KOPT-K1 (cell line): Measurements from ENCODE around the gene NBPF9.
"Not testable (repeated sequence)": the region's sequence is repeated elsewhere in the genome, so short reads cannot be mapped to it uniquely, and the experiment has no call there.

ENCODE experiments used
- H3K27ac ChIP-seq: fragments of 200-600 bp; sonication (generic); 2 replicates; pipeline ENCODE4 v1.5.1; 2016; ENCODE audit warnings: antibody characterized with exemption, mild to moderate bottlenecking, low read depth, low read length; ENCODE audit not compliant: poor library complexity, severe bottlenecking
- H3K36me3 ChIP-seq: fragments of 200-600 bp; sonication (generic); 2 replicates; pipeline ENCODE4 v1.5.1; 2017; ENCODE audit warnings: antibody characterized with exemption, mild to moderate bottlenecking, low read length, moderate library complexity; ENCODE audit not compliant: insufficient read depth
- H3K9me3 ChIP-seq: fragments of 200-600 bp; sonication (generic); 2 replicates; pipeline ENCODE4 v1.5.1; 2017; ENCODE audit warnings: antibody characterized with exemption, low read length, mild to moderate bottlenecking; ENCODE audit not compliant: insufficient read depth, poor library complexity, severe bottlenecking

The NBPF9 gene

DNA sequence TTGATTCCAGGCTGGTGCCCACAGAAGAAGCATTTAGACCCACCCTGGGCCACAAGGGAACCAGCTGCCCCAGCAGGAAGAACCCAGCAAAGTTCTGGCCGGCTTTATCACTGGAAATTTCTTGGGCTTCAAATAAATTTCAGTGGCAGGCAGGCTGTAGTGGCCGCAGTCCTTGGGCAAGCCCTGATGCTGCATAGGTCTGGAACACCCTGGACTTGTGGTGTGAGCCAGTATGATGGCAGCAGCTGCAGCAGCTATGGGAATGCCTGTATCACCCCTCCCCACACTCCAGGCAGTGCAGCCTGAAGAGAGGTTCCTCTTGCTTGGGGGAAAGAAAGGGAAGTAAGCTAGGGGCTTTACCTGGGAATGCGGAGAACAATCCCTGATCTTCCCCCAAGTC is 69.4 kb downstream of the NBPF9 start:
- not testable (repeated sequence) for H3K27ac ChIP-seq, H3K9me3 ChIP-seq, H3K36me3 ChIP-seq

DNA sequence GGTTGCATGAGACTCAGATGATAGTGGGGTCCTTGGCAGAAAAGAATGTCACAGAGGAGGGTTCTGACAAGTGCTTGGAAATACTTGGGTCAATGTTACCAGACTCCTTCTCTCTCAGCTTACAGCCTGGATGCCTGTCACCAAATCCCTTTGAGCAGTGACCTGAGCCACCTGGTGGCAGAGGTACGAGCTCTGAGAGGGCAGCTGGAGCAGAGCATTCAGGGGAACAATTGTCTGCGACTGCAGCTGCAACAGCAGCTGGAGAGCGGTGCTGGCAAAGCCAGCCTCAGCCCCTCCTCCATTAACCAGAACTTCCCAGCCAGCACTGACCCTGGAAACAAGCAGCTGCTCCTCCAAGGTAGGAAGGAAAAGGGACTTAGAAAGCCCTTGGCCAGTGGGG is 79.0 kb downstream of the NBPF9 start:
- H3K27ac ChIP-seq, H3K9me3 ChIP-seq, H3K36me3 ChIP-seq: not testable (repeated sequence)

DNA sequence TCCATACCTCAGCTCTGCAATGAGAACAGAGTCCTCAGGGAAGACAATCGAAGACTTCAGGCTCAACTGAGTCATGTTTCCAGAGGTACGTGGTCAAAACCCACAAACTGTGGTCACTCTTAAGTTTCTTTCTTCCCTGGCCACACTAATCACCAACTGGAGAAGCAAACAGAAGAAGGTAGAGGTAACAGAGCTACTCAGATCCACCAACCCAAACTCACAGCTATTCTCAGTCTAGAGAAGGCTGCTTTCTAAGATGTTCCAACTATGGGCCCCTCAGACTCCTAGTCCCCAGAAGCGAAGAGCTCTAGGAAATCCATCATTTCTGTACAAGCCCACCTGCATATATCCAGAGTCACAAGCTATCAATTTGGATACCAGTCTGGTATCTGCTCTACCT is 84.8 kb downstream of the NBPF9 start:
- not testable (repeated sequence) for H3K36me3 ChIP-seq, H3K9me3 ChIP-seq, H3K27ac ChIP-seq

DNA sequence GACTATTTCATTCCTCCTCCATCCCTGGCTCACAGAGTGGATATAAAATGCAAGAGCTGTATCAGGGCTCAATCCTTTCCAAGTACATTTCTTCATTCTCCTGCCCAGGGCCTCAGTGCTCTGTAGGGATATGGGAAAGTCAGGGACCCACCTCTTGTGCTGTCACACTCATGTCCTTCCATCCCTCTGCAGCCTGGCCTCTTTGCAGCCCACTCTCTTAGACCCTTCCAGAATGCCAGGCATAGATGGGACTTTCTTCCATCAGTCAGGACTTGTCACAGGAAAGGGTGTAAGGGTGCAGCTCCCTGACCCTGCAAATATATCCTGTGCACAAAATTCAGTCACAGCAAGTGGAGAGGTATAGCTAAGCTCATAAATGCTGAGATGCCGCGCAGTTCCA is 86.7 kb downstream of the NBPF9 start:
- not testable (repeated sequence) for H3K36me3 ChIP-seq, H3K9me3 ChIP-seq, H3K27ac ChIP-seq

DNA sequence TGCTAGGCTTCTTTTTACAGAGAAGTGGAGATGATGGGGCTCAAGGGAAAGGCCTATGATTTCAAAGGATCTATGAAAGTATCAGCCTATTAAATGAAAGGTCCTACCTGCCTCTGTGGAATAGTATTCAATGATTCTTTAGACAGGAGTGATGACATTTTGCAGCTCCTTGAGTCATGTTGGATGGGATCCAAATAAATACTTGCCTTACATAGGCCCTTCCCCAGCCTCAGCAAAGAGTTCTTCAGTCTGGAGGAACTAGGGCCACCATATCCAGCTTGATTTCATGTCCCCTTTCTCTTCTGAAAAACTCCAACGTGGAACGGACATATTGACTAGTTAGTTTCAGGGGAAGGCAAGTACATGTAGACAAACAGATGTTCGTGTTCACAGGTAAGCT is 87.8 kb downstream of the NBPF9 start:
- not testable (repeated sequence) for H3K27ac ChIP-seq, H3K9me3 ChIP-seq, H3K36me3 ChIP-seq

DNA sequence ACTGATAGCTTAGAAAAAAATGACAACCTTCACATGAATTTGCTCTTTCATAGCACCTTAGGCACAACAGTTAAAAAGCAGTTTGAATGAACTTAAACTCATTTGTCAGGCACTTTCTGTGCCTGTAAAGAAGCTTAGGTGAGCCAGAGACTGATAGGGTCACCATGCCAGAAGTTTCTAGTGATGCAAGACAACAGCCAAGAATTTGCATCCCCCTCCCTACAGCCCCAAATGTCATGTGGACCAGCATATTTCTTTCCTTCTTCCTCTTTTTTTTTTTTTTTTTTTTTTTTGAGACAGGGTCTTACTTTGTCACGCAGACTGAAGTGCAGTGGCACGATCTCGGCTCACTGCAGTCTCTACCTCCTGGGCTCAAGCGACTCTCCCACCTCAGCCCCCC is 89.8 kb downstream of the NBPF9 start:
- H3K27ac ChIP-seq, H3K9me3 ChIP-seq, H3K36me3 ChIP-seq: not testable (repeated sequence)

DNA sequence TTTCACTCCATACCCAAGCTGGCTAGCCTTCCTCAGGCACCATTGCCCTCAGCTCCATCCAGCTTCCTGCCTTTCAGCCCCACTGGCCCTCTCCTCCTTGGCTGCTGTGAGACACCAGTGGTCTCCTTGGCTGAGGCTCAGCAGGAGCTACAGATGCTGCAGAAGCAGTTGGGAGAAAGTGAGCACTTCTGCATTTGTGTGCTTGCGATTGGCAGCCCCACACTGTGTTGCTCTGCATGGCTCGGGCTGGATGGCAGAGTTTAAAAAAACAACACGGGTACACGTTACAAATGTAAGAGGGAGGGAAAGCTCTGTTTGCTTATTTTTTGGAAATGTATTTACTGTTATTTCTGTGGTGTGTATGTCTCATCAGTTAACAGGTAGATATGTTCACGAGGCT is 90.8 kb downstream of the NBPF9 start:
- H3K9me3 ChIP-seq, H3K36me3 ChIP-seq, H3K27ac ChIP-seq: not testable (repeated sequence)

DNA sequence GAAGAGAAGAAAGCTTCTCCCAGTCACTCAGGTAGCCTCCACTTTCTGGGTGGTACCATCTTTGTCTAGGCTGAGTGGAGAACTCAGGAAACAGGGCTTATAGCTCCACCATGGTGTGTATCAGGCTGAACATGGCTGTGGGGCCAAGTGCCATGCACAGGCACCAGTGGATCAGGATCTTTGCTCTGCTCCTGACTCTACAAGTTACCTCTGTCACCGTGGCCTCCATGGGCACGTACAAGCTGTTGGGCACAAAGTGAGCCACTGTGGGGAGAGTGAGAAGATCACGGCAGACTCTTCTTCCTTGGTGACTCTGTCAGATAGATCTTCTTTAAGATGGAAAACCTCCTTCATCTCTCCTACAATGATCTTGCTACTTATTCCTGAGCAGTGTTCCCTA is 93.6 kb downstream of the NBPF9 start:
- H3K27ac ChIP-seq, H3K9me3 ChIP-seq, H3K36me3 ChIP-seq: not testable (repeated sequence)

DNA sequence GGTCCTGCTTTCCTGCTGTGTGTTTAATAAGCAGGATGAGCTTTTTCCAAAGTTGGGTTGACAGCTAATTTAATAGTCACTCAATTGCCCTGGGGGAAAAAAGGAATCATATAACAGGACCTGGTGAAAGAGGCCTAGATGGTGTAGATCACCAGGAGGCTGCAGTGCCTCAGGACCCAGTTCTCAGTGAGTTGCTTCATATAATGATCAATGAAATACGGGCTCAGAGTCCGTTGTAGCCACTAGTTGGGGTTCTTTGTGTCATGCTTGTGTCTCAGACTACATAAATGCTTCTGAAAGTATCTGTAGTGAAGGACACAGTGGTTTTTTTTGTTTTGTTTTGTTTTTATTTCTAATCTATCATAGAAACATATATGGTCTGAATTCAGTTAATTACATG is 94.6 kb downstream of the NBPF9 start:
- H3K9me3 ChIP-seq, H3K27ac ChIP-seq, H3K36me3 ChIP-seq: not testable (repeated sequence)

DNA sequence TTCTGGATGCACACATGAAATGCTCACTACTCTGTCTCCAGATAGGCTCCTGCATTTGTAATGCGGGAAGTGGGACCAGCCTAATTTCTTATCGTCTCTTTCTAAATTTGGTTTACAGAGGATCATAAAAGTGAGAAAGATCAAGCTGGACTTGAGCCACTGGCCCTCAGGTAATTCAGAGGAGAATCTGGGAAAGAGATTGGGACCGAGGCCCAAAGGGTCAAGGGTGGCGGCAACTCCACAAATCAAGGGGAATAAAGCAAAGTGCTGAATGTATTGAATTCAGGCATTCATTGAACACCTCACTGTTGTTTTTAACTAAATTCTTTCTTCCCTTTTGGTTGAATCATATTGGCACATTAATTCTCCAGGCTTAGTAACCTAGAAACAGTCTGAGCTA is 95.0 kb downstream of the NBPF9 start:
- not testable (repeated sequence) for H3K36me3 ChIP-seq, H3K9me3 ChIP-seq, H3K27ac ChIP-seq
